ENCODE measurements around the gene LMBR1. TPM values are rescaled to one million over a fixed set of nuclear protein-coding genes. Genes with fewer than 3 reads are reported as not detected.

LMBR1 gene
- total and polyA plus RNA-seq, 4 experiments from 2014 or later: 35.3 to 97.4 (median 55.2) TPM

DNA sequence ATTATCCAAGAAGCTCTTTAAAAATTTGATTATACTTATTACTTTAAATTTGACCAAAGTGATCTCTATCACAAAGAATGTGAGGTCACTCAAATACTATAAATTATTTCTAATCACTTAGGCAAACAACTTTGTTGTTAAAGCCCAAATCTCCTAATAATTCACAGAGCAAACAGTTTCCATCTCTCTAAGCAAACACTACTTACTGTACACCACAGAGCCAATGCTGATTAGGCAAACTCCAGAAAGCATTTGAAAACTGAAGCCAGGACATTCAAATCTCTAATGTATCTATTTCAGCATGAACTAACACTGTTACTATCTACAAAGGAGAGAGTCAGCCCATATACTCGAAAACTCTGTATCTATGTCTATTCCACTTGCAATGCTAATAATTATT is 145.3 kb downstream of the LMBR1 start:
- Histone ChIP-seq H3K27me3 (ENCODE audit: insufficient read depth, low read length) (no peaks in the 10 kb centered on the region), H3K4me3 (ENCODE audit: low read length in 2 of 2) (no peak overlapping the region), H3K9me3 (ENCODE audit: control insufficient read depth in 1 of 2, low read length in 2 of 2) (no peaks in the 10 kb centered on the region), H3K4me1 (ENCODE audit: insufficient read depth, low read length) (no peaks in the 10 kb centered on the region), H3K27ac (ENCODE audit: low read depth, low read length) (no peak overlapping the region), H3K36me3 (ENCODE audit: insufficient read depth, low read length) (no peaks in the 10 kb centered on the region)
- Mint-ChIP-seq H3K27ac (no peak overlapping the region), H3K9me3 (no peaks in the 10 kb centered on the region), H3K27me3 (no peaks in the 10 kb centered on the region), H3K4me1 (peaks cover 0 to 5% (median 2%) of the 10 kb centered on the region in 4 donors), H3K36me3 (peaks cover 19 to 29% of the 10 kb centered on the region in 2 donors), H3K4me3 (no peak overlapping the region)
- no peak for DNase-seq
- intact Hi-C loops (cut with micrococcal nuclease): no loop called here
- ChIA-PET POLR2A (ENCODE audit: partially characterized antibody) (no interaction called here), CTCF (ENCODE audit: partially characterized antibody) (no interaction called here)

DNA sequence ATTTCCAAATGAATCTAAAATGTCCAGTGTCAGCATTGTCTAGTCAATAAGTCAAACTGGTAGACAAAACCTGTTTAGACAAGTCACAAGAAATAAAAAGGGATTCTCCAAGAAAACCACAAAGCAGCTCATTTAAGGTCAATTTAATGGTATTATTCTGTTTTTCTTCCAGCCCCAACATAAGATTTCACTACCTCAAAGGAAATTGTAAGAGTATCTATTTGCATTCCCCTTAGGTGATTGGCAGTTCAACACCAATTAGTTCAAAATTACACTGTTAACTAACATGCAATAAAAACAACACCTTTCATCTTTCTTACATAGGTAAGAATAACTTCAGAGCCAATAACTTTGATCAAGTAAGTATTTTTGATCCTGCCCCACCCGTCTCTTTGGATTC is 146.1 kb downstream of the LMBR1 start:
- Mint-ChIP-seq H3K4me1 (peaks cover 0 to 6% (median 2%) of the 10 kb centered on the region in 4 donors), H3K36me3 (peaks cover 26 to 37% of the 10 kb centered on the region in 2 donors)
- CTCF ChIA-PET (ENCODE audit: partially characterized antibody): no interaction called here

DNA sequence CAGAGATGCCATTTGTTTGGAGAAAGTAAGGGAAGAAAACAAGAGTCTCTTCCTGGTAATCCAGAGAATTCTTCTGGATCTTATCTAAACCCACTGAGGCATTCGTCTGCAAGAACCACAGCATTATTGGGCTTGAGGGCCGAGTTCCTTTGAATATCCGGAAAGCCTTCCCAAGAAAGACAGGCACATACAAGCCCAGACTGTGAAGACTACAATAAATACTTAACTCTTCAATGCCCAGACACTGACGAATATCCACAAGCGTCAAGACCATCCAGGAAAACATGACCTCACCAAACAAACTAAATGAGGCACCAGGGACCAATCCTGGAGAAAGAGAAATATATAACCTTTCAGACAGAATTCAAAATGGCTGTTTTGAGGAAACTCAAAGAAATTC is 153.4 kb downstream of the LMBR1 start:
- Mint-ChIP-seq H3K4me1 (peaks cover 0 to 5% (median 2%) of the 10 kb centered on the region in 4 donors), H3K36me3 (peaks cover 49 to 68% of the 10 kb centered on the region in 2 donors), H3K27ac (no peak overlapping the region), H3K9me3 (peaks cover 3 to 24% (median 12%) of the 10 kb centered on the region in 8 donors), H3K4me3 (no peak overlapping the region), H3K27me3 (no peaks in the 10 kb centered on the region)
- H3K27me3 ChIP-seq (ENCODE audit: insufficient read depth, low read length): no peaks in the 10 kb centered on the region
- H3K27ac ChIP-seq (ENCODE audit: low read depth, low read length): no peak overlapping the region
- DNase-seq: no peak
- POLR2A ChIA-PET (ENCODE audit: partially characterized antibody): no interaction called here
- no peaks in the 10 kb centered on the region for H3K4me1 ChIP-seq (ENCODE audit: insufficient read depth, low read length)
- CTCF ChIA-PET (ENCODE audit: partially characterized antibody): no interaction called here
- intact Hi-C loops (cut with micrococcal nuclease): no loop called here
- H3K4me3 ChIP-seq (ENCODE audit: low read length in 2 of 2): no peak overlapping the region
- H3K9me3 ChIP-seq (ENCODE audit: control insufficient read depth in 1 of 2, low read length in 2 of 2): no peaks in the 10 kb centered on the region
- H3K36me3 ChIP-seq (ENCODE audit: insufficient read depth, low read length): no peaks in the 10 kb centered on the region

More for the DNA sequence above, 146.1 kb downstream of the LMBR1 start:
- Mint-ChIP-seq H3K4me3 (no peak overlapping the region), H3K9me3 (peaks cover 0 to 2% (median 0%) of the 10 kb centered on the region in 8 donors), H3K27ac (no peak overlapping the region), H3K27me3 (no peaks in the 10 kb centered on the region)
- POLR2A ChIA-PET (ENCODE audit: partially characterized antibody): no interaction called here
- DNase-seq: no peak
- Histone ChIP-seq H3K9me3 (ENCODE audit: control insufficient read depth in 1 of 2, low read length in 2 of 2) (no peaks in the 10 kb centered on the region), H3K27me3 (ENCODE audit: insufficient read depth, low read length) (no peaks in the 10 kb centered on the region), H3K4me1 (ENCODE audit: insufficient read depth, low read length) (no peaks in the 10 kb centered on the region), H3K36me3 (ENCODE audit: insufficient read depth, low read length) (no peaks in the 10 kb centered on the region), H3K27ac (ENCODE audit: low read depth, low read length) (no peak overlapping the region), H3K4me3 (ENCODE audit: low read length in 2 of 2) (no peak overlapping the region)
- intact Hi-C loops (cut with micrococcal nuclease): no loop called here

GRCh38 chr7:156735851-156736250 is 157.1 kb downstream of the LMBR1 start:
- ChIA-PET POLR2A (ENCODE audit: partially characterized antibody) (no interaction called here), CTCF (ENCODE audit: partially characterized antibody) (no interaction called here)
- no peaks in the 10 kb centered on the region for H3K36me3 ChIP-seq (ENCODE audit: insufficient read depth, low read length)
- no peak overlapping the region for H3K4me3 ChIP-seq (ENCODE audit: low read length in 2 of 2)
- Mint-ChIP-seq H3K9me3 (peaks cover 3 to 44% (median 28%) of the 10 kb centered on the region in 8 donors), H3K27ac (no peak overlapping the region), H3K36me3 (peaks cover 66 to 74% of the 10 kb centered on the region in 2 donors), H3K4me1 (peaks cover 0 to 3% (median 0%) of the 10 kb centered on the region in 4 donors), H3K4me3 (no peak overlapping the region), H3K27me3 (no peaks in the 10 kb centered on the region)
- H3K27me3 ChIP-seq (ENCODE audit: insufficient read depth, low read length): no peaks in the 10 kb centered on the region
- H3K9me3 ChIP-seq (ENCODE audit: control insufficient read depth in 1 of 2, low read length in 2 of 2): no peaks in the 10 kb centered on the region
- intact Hi-C loops (cut with micrococcal nuclease): no loop called here
- no peak for DNase-seq
- no peaks in the 10 kb centered on the region for H3K4me1 ChIP-seq (ENCODE audit: insufficient read depth, low read length)
- no peak overlapping the region for H3K27ac ChIP-seq (ENCODE audit: low read depth, low read length)

- POLR2A ChIA-PET (ENCODE audit: partially characterized antibody): no interaction called here
- Mint-ChIP-seq H3K9me3 (peaks cover 3 to 44% (median 28%) of the 10 kb centered on the region in 8 donors), H3K36me3 (peaks cover 74 to 85% of the 10 kb centered on the region in 2 donors)
Measured at GRCh38 chr7:156733638-156734037, 159.3 kb downstream of the LMBR1 start.

DNA sequence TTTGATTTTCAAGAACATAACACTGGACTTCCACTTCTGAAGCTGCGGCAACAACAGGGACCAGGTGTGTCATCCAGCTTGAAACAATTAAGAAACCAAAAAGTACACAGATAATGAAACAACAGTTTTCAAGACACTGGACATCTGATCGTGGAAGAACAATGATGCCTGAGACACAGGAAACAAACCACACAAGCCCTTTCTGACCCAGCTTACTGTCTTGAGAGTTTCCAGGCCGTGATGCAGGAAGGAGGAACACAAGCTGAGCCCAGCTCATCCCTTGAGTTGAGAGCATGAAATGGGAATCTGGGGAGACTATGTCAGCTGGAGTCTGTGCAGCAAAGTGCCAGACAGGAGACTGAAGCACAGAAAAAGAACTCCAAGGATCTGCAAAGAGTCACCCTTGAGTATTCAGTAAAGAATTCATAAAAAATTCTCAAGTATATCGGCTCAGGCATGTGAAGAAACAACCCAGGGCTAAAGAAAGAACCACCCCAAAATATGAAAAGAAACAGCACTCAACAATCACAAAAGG is 160.8 kb downstream of the LMBR1 start:
- H3K36me3 Mint-ChIP-seq: peaks cover 67 to 75% of the 10 kb centered on the region in 2 donors
- peaks cover 0 to 4% (median under 1%) of the 10 kb centered on the region in 4 donors for H3K4me1 Mint-ChIP-seq
- no peak overlapping the region for H3K27ac ChIP-seq (ENCODE audit: low read depth, low read length)
- H3K27me3 ChIP-seq (ENCODE audit: insufficient read depth, low read length): no peaks in the 10 kb centered on the region
- H3K9me3 Mint-ChIP-seq: peaks cover 3 to 39% (median 26%) of the 10 kb centered on the region in 8 donors
- H3K9me3 ChIP-seq (ENCODE audit: control insufficient read depth in 1 of 2, low read length in 2 of 2): no peaks in the 10 kb centered on the region
- no peak for DNase-seq
- no peak overlapping the region for H3K4me3 ChIP-seq (ENCODE audit: low read length in 2 of 2)
- ChIA-PET POLR2A (ENCODE audit: partially characterized antibody) (no interaction called here), CTCF (ENCODE audit: partially characterized antibody) (no interaction called here)
- no peaks in the 10 kb centered on the region for H3K27me3 Mint-ChIP-seq
- intact Hi-C loops (cut with micrococcal nuclease): no loop called here
- H3K4me1 ChIP-seq (ENCODE audit: insufficient read depth, low read length): no peaks in the 10 kb centered on the region
- H3K4me3 Mint-ChIP-seq: no peak overlapping the region
- H3K27ac Mint-ChIP-seq: peak overlapping the region in 1 of 7 donors; percentile 61
- no peaks in the 10 kb centered on the region for H3K36me3 ChIP-seq (ENCODE audit: insufficient read depth, low read length)

More at GRCh38 chr7:156733638-156734037, 159.3 kb downstream of the LMBR1 start:
- CTCF ChIA-PET (ENCODE audit: partially characterized antibody): no interaction called here
- Histone ChIP-seq H3K27me3 (ENCODE audit: insufficient read depth, low read length) (no peaks in the 10 kb centered on the region), H3K4me3 (ENCODE audit: low read length in 2 of 2) (no peak overlapping the region), H3K27ac (ENCODE audit: low read depth, low read length) (no peak overlapping the region), H3K9me3 (ENCODE audit: control insufficient read depth in 1 of 2, low read length in 2 of 2) (no peaks in the 10 kb centered on the region), H3K36me3 (ENCODE audit: insufficient read depth, low read length) (no peaks in the 10 kb centered on the region), H3K4me1 (ENCODE audit: insufficient read depth, low read length) (no peaks in the 10 kb centered on the region)
- intact Hi-C loops (cut with micrococcal nuclease): no loop called here
- no peak for DNase-seq
- Mint-ChIP-seq H3K4me3 (no peak overlapping the region), H3K27ac (no peak overlapping the region), H3K4me1 (peaks cover 0 to 3% (median under 1%) of the 10 kb centered on the region in 4 donors), H3K27me3 (no peaks in the 10 kb centered on the region)

GRCh38 chr7:156731651-156732050 is 161.3 kb downstream of the LMBR1 start:
- ChIA-PET POLR2A (ENCODE audit: partially characterized antibody) (no interaction called here), CTCF (ENCODE audit: partially characterized antibody) (no interaction called here)
- H3K9me3 Mint-ChIP-seq: peaks cover 3 to 34% (median 23%) of the 10 kb centered on the region in 8 donors
- intact Hi-C loops (cut with micrococcal nuclease): no loop called here
- H3K27ac Mint-ChIP-seq: no peak overlapping the region
- peaks cover 0 to 4% (median under 1%) of the 10 kb centered on the region in 4 donors for H3K4me1 Mint-ChIP-seq
- H3K4me3 Mint-ChIP-seq: no peak overlapping the region
- no peaks in the 10 kb centered on the region for H3K4me1 ChIP-seq (ENCODE audit: insufficient read depth, low read length)
- H3K4me3 ChIP-seq (ENCODE audit: low read length in 2 of 2): no peak overlapping the region
- no peak for DNase-seq
- H3K9me3 ChIP-seq (ENCODE audit: control insufficient read depth in 1 of 2, low read length in 2 of 2): no peaks in the 10 kb centered on the region
- H3K27me3 ChIP-seq (ENCODE audit: insufficient read depth, low read length): no peaks in the 10 kb centered on the region
- H3K27ac ChIP-seq (ENCODE audit: low read depth, low read length): no peak overlapping the region
- H3K36me3 Mint-ChIP-seq: peaks cover 66 to 70% of the 10 kb centered on the region in 2 donors
- no peaks in the 10 kb centered on the region for H3K27me3 Mint-ChIP-seq
- H3K36me3 ChIP-seq (ENCODE audit: insufficient read depth, low read length): no peaks in the 10 kb centered on the region

Data from CD4-positive, alpha-beta memory T cell (primary cell).